ENCODE results near the gene MED13L. TPM values are rescaled to one million over a fixed set of nuclear protein-coding genes. Genes with fewer than 3 reads are reported as not detected.

The MED13L gene
- 100 to 1,000 TPM; 126 to 194 (median 154) TPM for total RNA-seq

DNA sequence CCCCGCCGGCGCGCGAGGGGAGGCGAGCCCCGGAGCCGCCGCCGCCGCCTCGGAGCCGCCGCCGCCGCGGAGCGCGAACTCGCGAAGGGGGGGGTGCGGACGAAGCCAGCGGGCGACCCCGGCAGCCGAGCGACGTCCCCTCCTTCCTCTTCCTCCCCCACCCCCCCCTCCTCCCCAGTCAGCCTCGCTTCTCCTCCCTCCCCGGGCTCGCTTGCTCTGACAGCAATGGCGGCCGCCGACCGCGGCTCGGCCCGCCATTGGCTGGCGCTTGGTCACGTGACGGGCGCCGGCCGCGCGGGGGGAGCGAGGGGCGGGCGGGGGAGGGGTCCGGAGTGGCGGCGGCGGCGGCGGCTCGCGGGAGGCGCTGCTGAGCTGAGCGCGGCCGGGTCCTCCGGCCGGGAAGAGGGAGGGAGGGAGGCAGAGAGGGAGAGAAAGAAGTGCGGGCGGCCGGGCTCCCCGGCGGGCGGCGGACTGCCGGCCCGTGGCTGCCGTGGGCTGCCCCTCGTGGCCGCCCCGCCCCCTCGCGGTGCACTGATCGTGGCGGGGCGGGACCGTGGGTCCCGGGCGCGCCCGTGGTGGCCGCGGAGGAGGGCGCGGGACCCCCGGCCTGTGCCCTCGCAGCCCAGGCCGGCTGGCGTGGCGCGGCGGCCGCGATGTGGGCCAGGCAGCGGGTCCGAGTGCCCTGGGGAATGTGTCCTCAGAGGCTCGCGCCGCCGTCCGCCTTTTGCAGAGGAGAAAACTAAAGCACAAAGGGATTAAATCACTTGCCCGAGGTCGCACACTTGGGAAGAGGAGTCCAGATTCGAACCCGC is at the start of gene MED13L:
MED13L (minus strand) TSS at position 227 of the 812 bp plus-strand sequence. CDS start 562 bp downstream, outside the sequence.
- Histone ChIP-seq H3K27me3 (no peaks in the 10 kb centered on the region), H3K27ac (peak within 1 kb of the TSS; percentile 95 to 98 (median 96)), H3K9me3 (no peaks in the 10 kb centered on the region), H3K36me3 (no peaks in the 10 kb centered on the region), H3K4me3 (peak within 1 kb of the TSS; percentile 60 to 94 (median 90)), H3K4me1 (peaks cover 17 to 44% (median 26%) of the 10 kb centered on the region in 4 donors)
- 4% methylated on average over 24 of the region's 111 CpGs; no CpG with 5 or more reads in 1 of the 2 donors for WGBS, 2 donors (ENCODE audit: low coverage in 1 of 2)
- intact Hi-C loops (cut with DNase I; ENCODE audit: low total_unique reads) (loop anchor here (2.0 kb wide), 1 partner anchor 321 kb away; no protein-coding TSS in a partner anchor), in situ Hi-C loops (cut with MboI; ENCODE audit: low pct_ligation_motif_present in 1 of 4, low pct_unique_long_range_greater_than_20kb in 1 of 4, low sequenced_read_pairs in 3 of 4) (loop anchor here in 1 of 4 donors (10.0 kb wide), 1 partner anchor 317 kb away; no protein-coding TSS in a partner anchor)
- TF ChIP-seq EP300 (IDR thresholded peaks at IDR 0.05; ENCODE audit: low read depth) (no peak), POLR2A (IDR thresholded peaks at IDR 0.05) (peak; percentile 44), POLR2AphosphoS5 (IDR thresholded peaks at IDR 0.05) (peak; percentile 17 to 70 (median 60))
- TF ChIP-seq, protein P1, sequence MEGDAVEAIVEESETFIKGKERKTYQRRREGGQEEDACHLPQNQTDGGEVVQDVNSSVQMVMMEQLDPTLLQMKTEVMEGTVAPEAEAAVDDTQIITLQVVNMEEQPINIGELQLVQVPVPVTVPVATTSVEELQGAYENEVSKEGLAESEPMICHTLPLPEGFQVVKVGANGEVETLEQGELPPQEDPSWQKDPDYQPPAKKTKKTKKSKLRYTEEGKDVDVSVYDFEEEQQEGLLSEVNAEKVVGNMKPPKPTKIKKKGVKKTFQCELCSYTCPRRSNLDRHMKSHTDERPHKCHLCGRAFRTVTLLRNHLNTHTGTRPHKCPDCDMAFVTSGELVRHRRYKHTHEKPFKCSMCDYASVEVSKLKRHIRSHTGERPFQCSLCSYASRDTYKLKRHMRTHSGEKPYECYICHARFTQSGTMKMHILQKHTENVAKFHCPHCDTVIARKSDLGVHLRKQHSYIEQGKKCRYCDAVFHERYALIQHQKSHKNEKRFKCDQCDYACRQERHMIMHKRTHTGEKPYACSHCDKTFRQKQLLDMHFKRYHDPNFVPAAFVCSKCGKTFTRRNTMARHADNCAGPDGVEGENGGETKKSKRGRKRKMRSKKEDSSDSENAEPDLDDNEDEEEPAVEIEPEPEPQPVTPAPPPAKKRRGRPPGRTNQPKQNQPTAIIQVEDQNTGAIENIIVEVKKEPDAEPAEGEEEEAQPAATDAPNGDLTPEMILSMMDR (IDR thresholded peaks at IDR 0.05): peak in 3 of 5 experiments; percentile 13 to 40 (median 38)
- peak; percentile 91 for DNase-seq

DNA sequence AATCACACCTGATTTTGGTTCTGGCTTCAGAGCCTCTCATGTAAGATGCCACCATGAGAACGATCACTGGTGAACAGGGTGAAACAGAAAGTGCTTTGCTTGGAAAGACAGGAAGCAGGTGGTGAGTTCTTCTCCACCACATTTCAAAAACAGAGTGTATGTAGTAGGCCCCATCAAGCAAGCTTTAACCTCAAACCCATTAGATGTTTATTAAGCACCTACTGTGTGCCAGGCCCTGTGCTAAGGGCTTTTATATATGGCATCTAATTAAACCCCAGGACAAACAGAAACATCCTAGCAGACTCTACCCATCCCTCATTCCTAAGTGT is 47.8 kb upstream of the MED13L start:
- H3K27me3 ChIP-seq: no peaks in the 10 kb centered on the region
- H3K9me3 ChIP-seq: no peaks in the 10 kb centered on the region
- TF ChIP-seq EP300 (IDR thresholded peaks at IDR 0.05; ENCODE audit: low read depth): no peak
- TF ChIP-seq, protein P1 (IDR thresholded peaks at IDR 0.05): no peak
- no peak for TF ChIP-seq POLR2AphosphoS5 (IDR thresholded peaks at IDR 0.05)
- TF ChIP-seq POLR2A (IDR thresholded peaks at IDR 0.05): no peak
- intact Hi-C loops (cut with DNase I; ENCODE audit: low total_unique reads) (no loop called here), in situ Hi-C loops (cut with MboI; ENCODE audit: low pct_ligation_motif_present in 1 of 4, low pct_unique_long_range_greater_than_20kb in 1 of 4, low sequenced_read_pairs in 3 of 4) (no loop called here)
- 56% methylated on average over 1 of the region's 1 CpG; no CpG with 5 or more reads in 1 of the 2 donors for WGBS, 2 donors (ENCODE audit: low coverage in 1 of 2)
- no peak for DNase-seq
- H3K27ac ChIP-seq: peak overlapping the region in 2 of 4 donors; percentile 34 to 71
- peaks cover 0 to 5% (median 0%) of the 10 kb centered on the region in 4 donors for H3K4me1 ChIP-seq
- H3K36me3 ChIP-seq: no peaks in the 10 kb centered on the region
- H3K4me3 ChIP-seq: no peak overlapping the region

DNA sequence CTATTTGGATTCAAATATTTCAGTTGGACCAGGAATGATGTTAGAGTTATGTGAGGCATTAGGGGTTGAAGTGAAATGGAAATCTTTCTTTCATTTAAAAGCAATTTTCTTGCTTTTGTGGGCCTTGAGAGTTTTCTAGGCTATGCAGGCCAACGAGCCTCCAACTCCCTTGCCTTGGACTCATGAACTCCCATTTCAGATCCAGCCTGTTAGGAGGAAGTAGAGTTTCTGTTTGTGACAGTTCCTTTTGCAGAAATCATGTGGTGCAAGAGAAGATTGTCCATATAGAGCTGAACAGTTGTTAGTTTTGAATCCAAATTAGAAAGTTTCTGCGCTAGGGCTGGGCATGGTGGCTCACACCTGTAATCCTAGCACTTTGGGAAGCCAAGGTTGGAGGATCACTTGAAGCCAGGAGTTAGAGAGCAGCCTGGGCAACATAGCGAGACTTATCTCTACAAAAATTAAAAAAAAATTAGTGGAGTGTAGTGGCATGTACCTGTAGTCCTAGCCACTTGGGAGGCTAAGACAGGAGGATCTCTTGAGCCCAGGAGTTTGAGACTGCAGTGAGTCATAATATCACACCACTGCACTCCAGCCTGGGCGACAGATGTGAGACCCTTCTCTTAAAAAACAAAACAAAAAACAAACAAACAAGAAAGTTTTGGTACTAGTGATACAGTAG is 47.3 kb upstream of the MED13L start:
- H3K27ac ChIP-seq: peak overlapping the region in 2 of 4 donors; percentile 34 to 71
- H3K4me3 ChIP-seq: no peak overlapping the region
- intact Hi-C loops (cut with DNase I; ENCODE audit: low total_unique reads) (loop anchor here (5.0 kb wide), 1 partner anchor 133 kb away; no protein-coding TSS in a partner anchor), in situ Hi-C loops (cut with MboI; ENCODE audit: low pct_ligation_motif_present in 1 of 4, low pct_unique_long_range_greater_than_20kb in 1 of 4, low sequenced_read_pairs in 3 of 4) (no loop called here)
- H3K9me3 ChIP-seq: no peaks in the 10 kb centered on the region
- H3K4me1 ChIP-seq: peaks cover 0 to 9% (median 0%) of the 10 kb centered on the region in 4 donors
- TF ChIP-seq POLR2AphosphoS5 (IDR thresholded peaks at IDR 0.05) (no peak), POLR2A (IDR thresholded peaks at IDR 0.05) (no peak), EP300 (IDR thresholded peaks at IDR 0.05; ENCODE audit: low read depth) (no peak)
- TF ChIP-seq, protein P1 (IDR thresholded peaks at IDR 0.05): no peak
- no peaks in the 10 kb centered on the region for H3K36me3 ChIP-seq
- no peak for DNase-seq
- WGBS, 2 donors (ENCODE audit: low coverage in 1 of 2): 63 to 73% methylated on average over 2 to 4 of the region's 4 CpGs
- no peaks in the 10 kb centered on the region for H3K27me3 ChIP-seq

Measured in transverse colon (tissue), 4 donors.